OCI-LY7 (cell line): ENCODE measurements around the gene SMARCB1. TPM values are rescaled to one million over a fixed set of nuclear protein-coding genes. Genes with fewer than 3 reads are reported as not detected.

Source experiments
- BruUV-seq: library from RNA; stranded (reverse); fragments of 400-500 nt; replicated peaks from 2 replicates; lab custom pipeline; 2021; lab: Mats Ljungman, UMichigan
- CTCF ChIA-PET: fragments of 300-600 bp; sonication (Branson Sonifier 250); formaldehyde crosslinking; loops from one replicate; lab custom pipeline; 2022; ENCODE audit warnings: antibody characterized with exemption; ENCODE audit not compliant: unreplicated experiment; lab: Charles Lee
- POLR2A ChIA-PET: fragments of 300-600 bp; sonication (Branson Sonifier 250); formaldehyde crosslinking; loops from one replicate; lab custom pipeline; 2022; ENCODE audit warnings: antibody characterized with exemption; lab: Charles Lee
- DNase-seq: peaks from one replicate; pipeline ENCODE4 v3.0.0-alpha.2; 2015; ENCODE audit warnings: low spot score
- H2AFZ ChIP-seq: fragments of 200-600 bp; sonication (generic), shearing (Covaris generic); 2 replicates; pipeline ENCODE4 v1.6.1; 2014; ENCODE audit warnings: mild to moderate bottlenecking, antibody characterized with exemption, low read length, moderate library complexity
- H3K27ac ChIP-seq: fragments of 200-600 bp; sonication (generic); 2 replicates; pipeline ENCODE4 v1.5.1; 2014; ENCODE audit warnings: mixed run types, low read depth, mild to moderate bottlenecking, moderate library complexity, low read length, inconsistent platforms; ENCODE audit not compliant: poor library complexity, severe bottlenecking
- H3K36me3 ChIP-seq: fragments of 200-600 bp; sonication (generic); 2 replicates; pipeline ENCODE4 v1.6.1; 2014; ENCODE audit warnings: mild to moderate bottlenecking, antibody characterized with exemption, low read length, moderate library complexity, mixed read lengths; ENCODE audit not compliant: insufficient read depth
- H3K4me1 ChIP-seq: fragments of 200-600 bp; sonication (generic); 2 replicates; pipeline ENCODE4 v1.5.1; 2014; ENCODE audit warnings: mild to moderate bottlenecking, low read length; ENCODE audit not compliant: insufficient read depth, poor library complexity, severe bottlenecking
- H3K4me2 ChIP-seq: fragments of 200-600 bp; sonication (generic); 2 replicates; pipeline ENCODE4 v1.6.1; 2014; ENCODE audit warnings: mild to moderate bottlenecking, low read length
- H3K4me3 ChIP-seq: fragments of 200-600 bp; sonication (generic); 2 replicates; pipeline ENCODE4 v1.5.1; 2014; ENCODE audit warnings: mild to moderate bottlenecking, low read depth, low read length; ENCODE audit not compliant: poor library complexity, severe bottlenecking
- H3K79me2 ChIP-seq: fragments of 200-600 bp; sonication (generic); 2 replicates; pipeline ENCODE4 v1.6.1; 2016; ENCODE audit warnings: low read depth, mild to moderate bottlenecking, low read length, moderate library complexity, mixed read lengths; ENCODE audit not compliant: insufficient read depth
- H3K9me2 ChIP-seq: fragments of 200-600 bp; sonication (generic); 2 replicates; pipeline ENCODE4 v1.6.1; 2016; ENCODE audit warnings: mild to moderate bottlenecking, low read length, mixed read lengths; ENCODE audit not compliant: insufficient read depth
- H3K9me3 ChIP-seq: fragments of 200-600 bp; sonication (generic); 2 replicates; pipeline ENCODE4 v1.6.1; 2014; ENCODE audit warnings: mild to moderate bottlenecking, mixed run types, low read length, mixed read lengths
- H4K20me1 ChIP-seq: fragments of 200-600 bp; sonication (generic); 2 replicates; pipeline ENCODE4 v1.6.1; 2014; ENCODE audit warnings: mild to moderate bottlenecking, antibody characterized with exemption, low read length, moderate library complexity, mixed read lengths; ENCODE audit not compliant: insufficient read depth
- EZH2phosphoT487 ChIP-seq: fragments of 200-600 bp; sonication (generic); IDR thresholded peaks from 2 replicates; pipeline ENCODE4 v1.6.1; 2018; ENCODE audit warnings: low read depth, borderline replicate concordance, mild to moderate bottlenecking, mixed run types, antibody characterized with exemption, low read length, moderate library complexity, mixed read lengths
- intact Hi-C: fragments of 100-400 bp; cut with micrococcal nuclease; formaldehyde crosslinking; loops from one replicate; pipeline ENCODE4 v1.10.0; 2022; ENCODE audit not compliant: unreplicated experiment
- total RNA-seq, 2 experiments: library from RNA; depleted of rRNA in 1 of 2; stranded (reverse); fragments of >200 nt in 1 of 2; shearing (Covaris generic) in 1 of 2; gene quantifications; 2 replicates each; pipeline ENCODE4 v1.2.3, GENCODE V29; 2014 to 2022
- TF ChIP-seq, protein P1 (sequence below): fragments of 200-600 bp; sonication (generic); conservative IDR thresholded peaks from 2 replicates; pipeline ENCODE4 v1.5.1; 2014; ENCODE audit warnings: mild to moderate bottlenecking, antibody characterized with exemption, low read length, moderate library complexity, mixed read lengths

SMARCB1 gene
- total RNA-seq, 2 experiments from 2014 or later: 252 to 265 TPM

DNA sequence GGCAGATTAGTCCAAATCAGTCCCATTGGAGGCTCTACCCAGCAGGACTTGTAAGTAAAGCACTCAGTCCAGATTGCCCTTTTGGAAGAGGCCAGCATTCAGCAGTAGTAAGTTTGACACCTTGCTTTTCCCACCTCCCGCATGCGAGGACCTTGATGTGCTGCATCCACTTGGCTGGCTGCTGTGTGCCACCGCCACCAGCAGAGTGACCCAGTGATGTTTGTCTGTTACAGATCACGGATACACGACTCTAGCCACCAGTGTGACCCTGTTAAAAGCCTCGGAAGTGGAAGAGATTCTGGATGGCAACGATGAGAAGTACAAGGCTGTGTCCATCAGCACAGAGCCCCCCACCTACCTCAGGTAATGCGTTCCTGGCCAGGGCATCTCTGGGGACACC is 6.6 kb downstream of the SMARCB1 start:
- Histone ChIP-seq H3K4me3 (no peak overlapping the region), H4K20me1 (peaks cover 13% of the 10 kb centered on the region; the same call in 1 of the 2 replicates), H3K27ac (no peak overlapping the region), H2AFZ (no peak overlapping the region), H3K9me2 (no peaks in the 10 kb centered on the region), H3K36me3 (peaks cover 95% of the 10 kb centered on the region), H3K4me1 (peaks cover 30% of the 10 kb centered on the region), H3K9me3 (0 out of 2 replicates have a peak, but pooled peaks cover under 1% of the 10 kb centered on the region), H3K79me2 (peaks cover 48% of the 10 kb centered on the region), H3K4me2 (no peak overlapping the region)
- CTCF ChIA-PET: no interaction called here
- no peak for TF ChIP-seq EZH2phosphoT487
- TF ChIP-seq, protein P1, sequence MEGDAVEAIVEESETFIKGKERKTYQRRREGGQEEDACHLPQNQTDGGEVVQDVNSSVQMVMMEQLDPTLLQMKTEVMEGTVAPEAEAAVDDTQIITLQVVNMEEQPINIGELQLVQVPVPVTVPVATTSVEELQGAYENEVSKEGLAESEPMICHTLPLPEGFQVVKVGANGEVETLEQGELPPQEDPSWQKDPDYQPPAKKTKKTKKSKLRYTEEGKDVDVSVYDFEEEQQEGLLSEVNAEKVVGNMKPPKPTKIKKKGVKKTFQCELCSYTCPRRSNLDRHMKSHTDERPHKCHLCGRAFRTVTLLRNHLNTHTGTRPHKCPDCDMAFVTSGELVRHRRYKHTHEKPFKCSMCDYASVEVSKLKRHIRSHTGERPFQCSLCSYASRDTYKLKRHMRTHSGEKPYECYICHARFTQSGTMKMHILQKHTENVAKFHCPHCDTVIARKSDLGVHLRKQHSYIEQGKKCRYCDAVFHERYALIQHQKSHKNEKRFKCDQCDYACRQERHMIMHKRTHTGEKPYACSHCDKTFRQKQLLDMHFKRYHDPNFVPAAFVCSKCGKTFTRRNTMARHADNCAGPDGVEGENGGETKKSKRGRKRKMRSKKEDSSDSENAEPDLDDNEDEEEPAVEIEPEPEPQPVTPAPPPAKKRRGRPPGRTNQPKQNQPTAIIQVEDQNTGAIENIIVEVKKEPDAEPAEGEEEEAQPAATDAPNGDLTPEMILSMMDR: no peak
- intact Hi-C loops: no loop called here
- no peak for DNase-seq
- POLR2A ChIA-PET: interaction anchor here (0.9 kb wide), 1 partner anchor 605 kb away, joined by 3 read pairs; no protein-coding TSS in a partner anchor
- no TSS peak for BruUV-seq

GRCh38 chr22:23796461-23796860 is 9.7 kb downstream of the SMARCB1 start:
- TF ChIP-seq, protein P1: no peak
- no peak for TF ChIP-seq EZH2phosphoT487
- peaks cover 80% of the 10 kb centered on the region for H3K36me3 ChIP-seq
- no peak overlapping the region for H3K4me3 ChIP-seq
- no peaks in the 10 kb centered on the region for H3K9me2 ChIP-seq
- H3K79me2 ChIP-seq: peaks cover 20% of the 10 kb centered on the region
- ChIA-PET POLR2A (no interaction called here), CTCF (no interaction called here)
- BruUV-seq: no TSS peak
- peaks cover 39% of the 10 kb centered on the region for H3K4me1 ChIP-seq
- H3K4me2 ChIP-seq: no peak overlapping the region
- no peaks in the 10 kb centered on the region for H4K20me1 ChIP-seq
- no peak overlapping the region for H3K27ac ChIP-seq
- intact Hi-C loops: no loop called here
- 0 out of 2 replicates have a peak, but pooled peaks cover 3% of the 10 kb centered on the region for H3K9me3 ChIP-seq
- DNase-seq: no peak
- H2AFZ ChIP-seq: no peak overlapping the region
